Nephron (organoid): ENCODE data around the gene SLC44A1.
"Not testable (repeated sequence)": the region's sequence is repeated elsewhere in the genome, so short reads cannot be mapped to it uniquely, and the experiment has no call there.

Experiments used
- H3K27ac Mint-ChIP-seq, 3 experiments: 2 replicates each; pipeline ENCODE4 v1.8.0; 2020; ENCODE audit warnings: mixed read lengths in 3 of 3, mild to moderate bottlenecking in 2 of 3, moderate library complexity in 1 of 3
- H3K27me3 Mint-ChIP-seq: 2 replicates; pipeline ENCODE4 v1.8.0; 2021; ENCODE audit warnings: low read depth, mild to moderate bottlenecking, moderate library complexity, mixed read lengths
- H3K36me3 Mint-ChIP-seq: 2 replicates; pipeline ENCODE4 v1.8.0; 2020; ENCODE audit warnings: low read depth, mixed read lengths
- H3K4me1 Mint-ChIP-seq: 2 replicates; pipeline ENCODE4 v1.8.0; 2020; ENCODE audit warnings: mixed read lengths
- H3K4me3 Mint-ChIP-seq, 3 experiments: 2 replicates each; pipeline ENCODE4 v1.8.0; 2020; ENCODE audit warnings: mild to moderate bottlenecking in 3 of 3, mixed read lengths in 3 of 3, moderate library complexity in 2 of 3
- H3K9me3 Mint-ChIP-seq: 2 replicates; pipeline ENCODE4 v1.8.0; 2020; ENCODE audit warnings: mixed read lengths
- CTCF ChIP-seq, 3 experiments: fragments of 200-600 bp; sonication (generic); IDR thresholded peaks; one replicate each; pipeline ENCODE4 v1.5.0; 2021; ENCODE audit warnings: antibody characterized with exemption in 3 of 3; ENCODE audit not compliant: unreplicated experiment in 3 of 3

SLC44A1 gene

GRCh38 chr9:105248691-105249090, 4.2 kb downstream of the SLC44A1 start:
- peak overlapping the region in 2 of 3 experiments; percentile 2 to 12 for H3K27ac Mint-ChIP-seq
- H3K4me3 Mint-ChIP-seq = no peak overlapping the region
- H3K36me3 Mint-ChIP-seq = no peaks in the 10 kb centered on the region
- peaks cover 41% of the 10 kb centered on the region for H3K4me1 Mint-ChIP-seq
- TF ChIP-seq CTCF (IDR thresholded peaks at IDR 0.05; ENCODE audit: unreplicated experiment in 3 of 3) = no peak
- no peaks in the 10 kb centered on the region for H3K9me3 Mint-ChIP-seq
- no peaks in the 10 kb centered on the region for H3K27me3 Mint-ChIP-seq

- no peaks in the 10 kb centered on the region for H3K9me3 Mint-ChIP-seq
- no peak for TF ChIP-seq CTCF (IDR thresholded peaks at IDR 0.05; ENCODE audit: unreplicated experiment in 3 of 3)
- peak overlapping the region in 1 of 3 experiments; percentile 2 for H3K27ac Mint-ChIP-seq
- H3K27me3 Mint-ChIP-seq = no peaks in the 10 kb centered on the region
- H3K4me1 Mint-ChIP-seq = peaks cover 34% of the 10 kb centered on the region
- no peaks in the 10 kb centered on the region for H3K36me3 Mint-ChIP-seq
- H3K4me3 Mint-ChIP-seq = no peak overlapping the region
Observed at GRCh38 chr9:105251133-105251532, 6.7 kb downstream of the SLC44A1 start.

- Mint-ChIP-seq H3K27me3 (no peaks in the 10 kb centered on the region), H3K36me3 (no peaks in the 10 kb centered on the region), H3K4me1 (peaks cover 27% of the 10 kb centered on the region), H3K4me3 (no peak overlapping the region), H3K9me3 (no peaks in the 10 kb centered on the region), H3K27ac (no peak overlapping the region)
- TF ChIP-seq CTCF (IDR thresholded peaks at IDR 0.05; ENCODE audit: unreplicated experiment in 3 of 3) = no peak
Observed at GRCh38 chr9:105251733-105252404, 7.4 kb downstream of the SLC44A1 start.

- H3K27ac Mint-ChIP-seq = no peak overlapping the region
- H3K27me3 Mint-ChIP-seq = no peaks in the 10 kb centered on the region
- TF ChIP-seq CTCF (IDR thresholded peaks at IDR 0.05; ENCODE audit: unreplicated experiment in 3 of 3) = no peak
- H3K36me3 Mint-ChIP-seq = no peaks in the 10 kb centered on the region
- H3K4me3 Mint-ChIP-seq = no peak overlapping the region
- H3K9me3 Mint-ChIP-seq = no peaks in the 10 kb centered on the region
- peaks cover 25% of the 10 kb centered on the region for H3K4me1 Mint-ChIP-seq
Observed at GRCh38 chr9:105252405-105252756, 7.9 kb downstream of the SLC44A1 start.

- Mint-ChIP-seq H3K36me3 (no peaks in the 10 kb centered on the region), H3K4me1 (peaks cover 22% of the 10 kb centered on the region), H3K4me3 (no peak overlapping the region), H3K9me3 (no peaks in the 10 kb centered on the region), H3K27ac (no peak overlapping the region), H3K27me3 (no peaks in the 10 kb centered on the region)
- TF ChIP-seq CTCF (IDR thresholded peaks at IDR 0.05; ENCODE audit: unreplicated experiment in 3 of 3) = no peak
Observed at GRCh38 chr9:105254226-105254625, 9.8 kb downstream of the SLC44A1 start.

- TF ChIP-seq CTCF (IDR thresholded peaks at IDR 0.05; ENCODE audit: unreplicated experiment in 3 of 3) = no peak
- H3K27me3 Mint-ChIP-seq = no peaks in the 10 kb centered on the region
- H3K9me3 Mint-ChIP-seq = no peaks in the 10 kb centered on the region
- H3K4me3 Mint-ChIP-seq = no peak overlapping the region
- no peak overlapping the region for H3K27ac Mint-ChIP-seq
- H3K4me1 Mint-ChIP-seq = peaks cover 33% of the 10 kb centered on the region
- no peaks in the 10 kb centered on the region for H3K36me3 Mint-ChIP-seq
Observed at GRCh38 chr9:105255421-105255820, 11.0 kb downstream of the SLC44A1 start.

- H3K9me3 Mint-ChIP-seq, H3K27ac Mint-ChIP-seq, H3K4me3 Mint-ChIP-seq, H3K36me3 Mint-ChIP-seq, H3K27me3 Mint-ChIP-seq: not testable (repeated sequence)
- peaks cover 37% of the 10 kb centered on the region for H3K4me1 Mint-ChIP-seq
Observed at GRCh38 chr9:105256569-105256968, 12.1 kb downstream of the SLC44A1 start.
